NCI-H524 treated with DMSO at 0.1 percent for 48 hours (cell line): ENCODE measurements around the gene IGSF11.
"Not testable (repeated sequence)": the region's sequence is repeated elsewhere in the genome, so short reads cannot be mapped to it uniquely, and the experiment has no call there.

Source experiments
- DNase-seq: peaks from one replicate; lab custom pipeline; 2025; lab: John Stamatoyannopoulos, UW

Gene IGSF11

GRCh38 chr3:118990823-118991560 is 43.7 kb downstream of the IGSF11 start:
- no peak for DNase-seq

DNA sequence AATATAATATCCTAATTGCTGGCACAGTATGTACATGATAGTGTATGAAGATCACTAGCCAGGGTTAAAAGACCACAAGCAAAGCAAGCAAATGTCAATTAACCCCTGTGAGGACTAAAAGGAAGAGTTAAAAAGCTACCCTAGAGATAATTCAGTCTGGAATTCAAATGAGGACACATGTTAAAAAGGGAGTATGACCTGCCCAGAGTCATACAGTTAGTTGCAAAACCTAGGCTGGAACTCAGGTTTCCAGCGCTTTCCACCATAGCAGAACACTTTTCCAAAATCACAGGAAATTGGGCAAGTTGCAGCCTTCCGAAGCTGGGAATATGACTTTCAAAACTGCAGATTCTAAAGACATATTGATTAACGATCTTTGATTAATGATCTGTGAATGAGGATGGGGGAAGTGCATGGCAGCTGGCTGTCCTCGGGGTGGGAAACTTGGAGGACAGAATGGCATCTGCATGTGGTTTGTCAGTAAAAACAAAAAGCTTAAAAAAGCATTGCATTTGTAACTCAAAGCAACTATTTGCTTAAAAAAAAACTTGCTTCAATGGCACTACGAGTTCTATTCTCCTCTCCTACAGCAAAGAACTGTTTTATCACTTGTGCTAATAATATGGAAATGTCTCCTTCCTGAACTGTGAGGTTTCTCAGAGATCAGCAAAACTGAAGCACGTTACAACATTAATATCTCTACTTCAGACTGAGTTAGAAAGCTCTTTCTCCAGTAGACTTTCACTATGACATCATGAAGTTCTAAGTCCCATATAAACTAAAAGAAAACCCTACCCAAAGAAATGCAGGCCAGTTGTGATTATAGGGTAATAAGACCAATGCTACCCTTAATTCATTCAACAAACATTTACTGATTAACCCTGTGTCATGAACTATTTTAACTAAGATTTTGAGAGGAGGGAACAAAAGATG is 46.2 kb downstream of the IGSF11 start:
- no peak for DNase-seq

DNA sequence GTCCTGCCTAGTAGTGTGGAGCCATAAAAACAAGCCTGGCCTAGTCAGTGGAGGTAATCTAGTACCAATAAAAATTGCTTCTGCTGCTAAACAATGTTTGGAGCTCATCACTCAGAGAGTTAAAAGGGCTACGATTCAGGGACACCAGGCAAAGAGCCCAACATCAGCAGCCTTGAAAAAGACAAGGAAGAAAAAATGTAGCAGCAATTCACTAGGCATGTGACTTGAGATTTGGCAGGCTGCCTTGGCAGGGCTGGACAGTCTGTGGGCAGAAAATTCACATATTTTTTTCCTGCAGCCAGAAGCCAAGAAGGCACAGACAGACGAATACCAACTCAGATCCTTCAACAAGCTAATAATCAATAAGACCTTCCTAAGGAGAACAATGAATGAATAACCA is 47.2 kb downstream of the IGSF11 start:
- no peak for DNase-seq

DNA sequence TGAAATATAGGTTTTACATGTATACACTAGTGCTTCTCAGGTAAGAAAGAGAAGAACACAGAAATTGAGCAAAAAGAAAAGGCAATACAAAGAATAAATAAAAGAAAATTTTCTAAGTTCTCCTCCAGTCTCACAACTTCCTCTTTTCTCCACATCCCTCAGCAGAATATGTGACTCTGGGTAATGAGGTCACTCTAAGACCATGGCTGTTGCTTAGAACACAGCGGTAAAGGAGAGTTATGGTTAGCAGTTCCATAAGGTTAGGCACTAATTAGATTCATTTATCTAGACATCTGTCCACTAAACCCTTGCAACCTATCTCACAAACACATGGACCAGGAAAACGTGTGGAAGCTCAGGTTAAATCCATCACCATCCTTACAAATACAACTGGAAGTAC is 47.9 kb downstream of the IGSF11 start:
- peak; percentile 42 for DNase-seq

GRCh38 chr3:118984699-118985098 is 49.9 kb downstream of the IGSF11 start:
- DNase-seq: no peak

- DNase-seq: no peak
These were observed 53.0 kb downstream of the IGSF11 start for GRCh38 chr3:118981494-118982134.

DNA sequence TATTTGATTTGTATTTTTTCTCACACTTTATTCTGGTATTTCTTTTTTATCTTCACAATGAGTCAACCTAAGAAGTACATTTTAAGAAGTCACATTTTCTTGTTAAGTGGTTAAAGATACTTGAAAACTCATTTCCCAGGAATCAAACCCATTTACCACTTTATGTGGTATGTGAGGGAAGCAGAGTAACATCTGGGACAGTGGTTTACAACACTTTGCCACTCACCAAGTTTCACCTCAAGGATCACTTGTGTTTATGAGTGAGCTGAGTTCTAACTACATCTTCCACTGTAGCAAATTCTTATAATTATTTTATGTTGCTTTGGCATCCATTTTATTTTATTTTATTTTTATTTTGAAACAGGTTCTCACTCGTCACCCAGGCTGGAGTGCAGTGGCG is 53.8 kb downstream of the IGSF11 start:
- DNase-seq: no peak

DNA sequence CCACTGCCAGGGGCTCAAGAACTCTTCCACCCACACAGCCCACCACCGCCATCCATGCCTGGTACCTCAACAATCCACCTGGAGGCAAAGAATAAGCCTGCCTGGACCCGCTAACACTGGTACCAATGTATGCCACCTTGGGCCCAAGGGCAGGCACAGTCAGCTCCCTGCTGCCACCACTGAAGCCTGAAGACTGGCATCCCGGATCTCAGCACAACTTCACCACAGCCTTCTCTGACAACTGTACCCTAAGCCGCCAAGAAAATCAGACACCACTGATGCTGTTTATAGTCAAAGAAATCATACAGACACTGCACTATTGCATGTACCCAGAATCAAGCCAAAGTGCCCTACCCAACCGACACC is 56.3 kb downstream of the IGSF11 start:
- no peak for DNase-seq

- DNase-seq: no peak
These were observed 56.8 kb downstream of the IGSF11 start for GRCh38 chr3:118977671-118978392.

- no peak for DNase-seq
These were observed 57.5 kb downstream of the IGSF11 start for GRCh38 chr3:118977118-118977517.

DNA sequence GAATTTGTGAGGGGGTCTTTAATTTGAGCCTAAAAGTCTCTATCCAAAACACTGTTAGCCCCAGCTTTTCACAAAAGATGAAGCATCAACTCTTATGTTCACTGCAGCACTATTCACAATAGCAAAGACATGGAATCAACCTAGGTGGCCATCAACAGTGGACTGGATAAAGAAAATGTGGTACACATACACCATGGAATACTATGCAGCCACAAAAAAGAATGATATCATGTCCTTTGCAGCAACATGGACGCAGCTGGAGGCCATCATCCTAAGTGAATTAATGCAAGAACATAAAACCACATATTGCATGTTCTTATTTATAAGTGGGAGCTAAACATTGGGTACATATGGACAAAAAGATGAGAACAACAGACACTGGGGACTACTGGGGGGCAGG is 59.2 kb downstream of the IGSF11 start:
- DNase-seq: not testable (repeated sequence)

GRCh38 chr3:118974356-118975097 is 60.1 kb downstream of the IGSF11 start:
- DNase-seq: peak; percentile 90

GRCh38 chr3:118973050-118973449 is 61.6 kb downstream of the IGSF11 start:
- no peak for DNase-seq

DNA sequence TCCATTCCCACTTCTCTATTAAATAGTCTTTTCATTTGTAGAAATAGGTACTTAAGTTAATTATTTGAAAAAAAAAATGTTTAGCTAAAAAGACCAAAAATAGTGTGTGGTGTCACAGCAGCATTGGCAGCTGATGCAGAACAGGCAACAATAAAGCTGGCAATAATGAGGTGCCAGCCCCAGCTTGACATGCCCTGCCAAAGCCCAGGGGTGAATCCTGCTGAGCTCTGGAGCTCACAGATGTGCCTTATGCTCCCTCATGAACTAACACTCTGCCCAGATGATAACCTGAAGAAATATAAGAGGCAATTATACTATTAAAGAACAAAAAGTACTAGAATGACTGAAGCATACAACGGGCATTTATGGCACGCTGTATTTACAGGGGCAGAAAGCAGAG is 63.8 kb downstream of the IGSF11 start:
- DNase-seq: peak; percentile 76

DNA sequence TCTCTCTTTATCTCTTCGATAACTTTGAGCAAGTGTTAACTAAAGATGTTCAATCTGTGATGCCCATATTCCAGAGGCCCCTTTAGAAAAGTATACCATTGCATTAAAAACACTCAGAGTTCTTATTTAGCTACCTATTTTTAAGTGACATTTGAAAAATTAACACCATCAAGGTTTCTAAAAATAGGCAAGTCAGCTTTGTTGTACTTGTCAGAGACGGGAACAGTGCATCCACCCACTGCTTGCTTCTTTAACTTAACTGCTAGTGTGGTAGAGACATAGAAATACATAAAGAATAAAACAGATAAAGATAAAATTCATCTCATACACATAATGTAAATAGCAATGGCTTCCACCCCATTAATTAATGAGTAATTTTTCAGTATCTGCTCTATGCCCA is 66.0 kb downstream of the IGSF11 start:
- no peak for DNase-seq

DNA sequence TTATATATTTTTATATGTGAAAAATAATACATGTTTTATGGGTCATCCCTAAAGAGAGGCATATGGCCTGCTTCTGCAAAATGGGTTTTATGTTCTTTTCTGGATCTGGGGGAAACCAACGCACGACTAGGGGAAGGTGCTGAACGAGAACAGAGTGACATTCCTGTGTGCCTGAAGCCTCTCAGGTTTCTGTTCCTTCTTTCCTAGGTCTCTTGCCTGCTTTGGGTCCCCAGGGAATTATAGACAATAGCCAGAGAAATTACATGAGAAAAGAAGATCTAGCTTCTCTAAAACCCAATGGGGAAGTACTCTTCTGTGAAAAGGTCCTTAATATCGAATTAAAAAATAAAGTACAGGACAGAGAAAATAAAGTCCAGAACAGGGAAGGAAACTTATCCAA is 66.5 kb downstream of the IGSF11 start:
- DNase-seq: no peak

GRCh38 chr3:118966700-118967099 is 67.9 kb downstream of the IGSF11 start:
- no peak for DNase-seq

DNA sequence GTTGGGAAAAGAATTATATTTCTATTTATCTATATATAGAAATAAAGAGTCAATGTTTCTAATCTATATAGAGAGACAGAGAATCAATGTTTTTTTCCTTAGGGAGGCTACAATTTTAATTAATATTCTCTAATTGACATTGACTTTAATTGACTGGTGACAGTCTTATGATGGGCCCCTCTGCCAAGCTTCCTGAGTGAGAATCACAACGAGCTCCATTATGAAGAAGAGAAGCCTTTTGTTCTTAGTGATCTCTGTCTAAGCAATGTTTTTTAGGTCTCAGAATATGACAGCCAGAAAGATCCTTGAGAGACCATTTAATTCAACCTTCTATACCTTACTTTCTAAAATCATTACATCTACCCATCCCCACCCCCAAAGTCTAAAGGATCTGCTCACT is 70.9 kb downstream of the IGSF11 start:
- DNase-seq: no peak

DNA sequence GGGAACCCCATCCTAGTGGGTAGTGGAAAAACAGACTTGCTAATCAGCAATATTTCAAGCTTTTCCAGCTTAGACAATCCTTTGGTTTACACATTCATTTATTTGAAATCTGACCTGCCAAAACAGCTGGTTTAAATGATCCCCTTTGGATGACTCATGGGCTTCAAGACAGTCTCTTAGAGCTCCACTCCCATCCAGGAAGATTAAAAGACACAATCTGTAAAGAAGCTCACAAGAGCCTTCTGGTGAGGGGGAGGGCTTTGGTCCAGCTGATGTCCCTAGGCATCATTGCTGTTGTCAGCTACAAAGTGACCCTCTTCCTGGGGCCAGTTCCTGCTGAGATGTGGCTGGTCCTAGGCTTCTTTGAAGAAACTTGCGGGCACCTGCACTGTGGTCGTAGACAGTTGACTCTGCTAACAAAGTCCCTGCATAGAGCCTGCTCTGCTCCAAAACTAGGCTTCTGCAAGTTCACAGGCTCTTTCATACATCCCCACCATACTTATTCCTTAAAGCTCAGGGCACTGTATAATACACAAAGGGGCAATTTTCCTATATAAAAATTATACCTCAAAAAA is 73.7 kb downstream of the IGSF11 start:
- DNase-seq: peak; percentile 97

- DNase-seq: no peak
These were observed 78.6 kb downstream of the IGSF11 start for GRCh38 chr3:118955914-118956556.

DNA sequence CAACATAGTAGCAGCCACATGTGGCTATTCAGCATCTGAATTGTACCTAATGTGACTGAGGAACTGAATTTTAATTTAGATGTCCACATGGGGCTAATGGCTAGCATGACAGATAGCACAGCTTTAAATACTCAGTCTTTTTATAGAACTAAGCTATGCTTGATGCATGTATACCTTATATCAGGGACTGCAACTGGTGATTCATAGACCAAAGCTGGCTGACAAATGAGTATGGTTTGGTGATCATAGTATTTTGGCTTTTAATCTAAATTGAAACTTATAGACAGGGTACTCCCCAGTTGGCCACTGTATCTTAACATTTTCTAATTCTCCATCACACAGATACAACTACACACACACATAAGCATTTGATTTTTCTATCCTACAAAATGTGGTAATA is 83.6 kb downstream of the IGSF11 start:
- no peak for DNase-seq
